Mesothelial cell of epicardium (in vitro differentiated cells): ENCODE results near the gene UMOD. TPM values are rescaled to one million over a fixed set of nuclear protein-coding genes. Genes with fewer than 3 reads are reported as not detected.
A peak's percentile ranks its signal among the peaks of the same experiment; 100 is the strongest.

Experiments
- DNase-seq, 2 experiments: peaks; one replicate each; pipeline ENCODE4 v3.0.0; 2021; ENCODE audit warnings: low spot score in 2 of 2; ENCODE audit not compliant: unreplicated experiment in 2 of 2
- H3K27ac Mint-ChIP-seq: 2 replicates; pipeline ENCODE4 v1.8.0; 2021; ENCODE audit warnings: mixed read lengths
- H3K27me3 Mint-ChIP-seq: 2 replicates; pipeline ENCODE4 v1.8.0; 2021; ENCODE audit warnings: low read depth, mixed read lengths
- H3K36me3 Mint-ChIP-seq: 2 replicates; pipeline ENCODE4 v1.8.0; 2021; ENCODE audit warnings: mixed read lengths
- H3K4me1 Mint-ChIP-seq: 2 replicates; pipeline ENCODE4 v1.8.0; 2021; ENCODE audit warnings: mixed read lengths
- H3K4me3 Mint-ChIP-seq: 2 replicates; pipeline ENCODE4 v1.8.0; 2021; ENCODE audit warnings: mild to moderate bottlenecking, moderate library complexity, mixed read lengths
- H3K9me3 Mint-ChIP-seq: 2 replicates; pipeline ENCODE4 v1.8.0; 2021; ENCODE audit warnings: mixed read lengths
- CTCF ChIP-seq: fragments of 200-600 bp; sonication (generic); IDR thresholded peaks from one replicate; pipeline ENCODE4 v1.5.0; 2021; ENCODE audit warnings: antibody characterized with exemption; ENCODE audit not compliant: unreplicated experiment
- total RNA-seq: library from RNA; stranded (reverse); gene quantifications from 3 replicates; pipeline ENCODE4 v1.2.1, GENCODE V29; 2021

Gene UMOD
- total RNA-seq, 1 donor from 2014 or later: not detected

DNA sequence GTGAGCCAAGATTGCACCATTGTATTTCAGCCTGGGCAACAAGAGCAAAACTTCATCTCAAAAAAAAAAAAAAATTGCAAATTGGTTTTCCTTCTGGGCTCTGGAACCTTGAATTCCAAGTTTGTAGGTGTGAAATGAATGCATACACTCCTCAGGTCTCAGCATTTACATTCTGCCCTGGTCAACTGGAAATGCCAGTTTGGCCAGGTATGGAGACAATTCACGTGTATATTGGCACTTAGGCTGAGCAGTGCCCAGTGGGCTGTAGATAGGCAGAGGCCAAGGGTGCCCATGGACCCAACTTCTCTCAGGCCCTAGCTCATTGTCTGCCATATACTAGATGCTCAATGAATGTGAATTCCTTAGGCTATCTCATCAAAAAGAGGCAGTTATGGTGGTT lies 36.3 kb upstream of the UMOD start:
- Mint-ChIP-seq H3K9me3 (no peaks in the 10 kb centered on the region), H3K36me3 (no peaks in the 10 kb centered on the region), H3K27me3 (peaks cover 24% of the 10 kb centered on the region), H3K4me3 (no peak overlapping the region), H3K4me1 (no peaks in the 10 kb centered on the region), H3K27ac (no peak overlapping the region)
- TF ChIP-seq CTCF: no peak
- no peak for DNase-seq

GRCh38 chr16:20387978-20388377 lies 35.5 kb upstream of the UMOD start:
- H3K27ac Mint-ChIP-seq: no peak overlapping the region
- no peaks in the 10 kb centered on the region for H3K36me3 Mint-ChIP-seq
- no peaks in the 10 kb centered on the region for H3K4me1 Mint-ChIP-seq
- peaks cover 24% of the 10 kb centered on the region for H3K27me3 Mint-ChIP-seq
- TF ChIP-seq CTCF: no peak
- no peak for DNase-seq
- H3K9me3 Mint-ChIP-seq: no peaks in the 10 kb centered on the region
- no peak overlapping the region for H3K4me3 Mint-ChIP-seq

- Mint-ChIP-seq H3K9me3 (no peaks in the 10 kb centered on the region), H3K27ac (no peak overlapping the region), H3K4me1 (no peaks in the 10 kb centered on the region), H3K36me3 (no peaks in the 10 kb centered on the region), H3K4me3 (no peak overlapping the region), H3K27me3 (peaks cover 24% of the 10 kb centered on the region)
- TF ChIP-seq CTCF: peak; percentile 91
- DNase-seq: peak; percentile 54 to 77
Observed at GRCh38 chr16:20385844-20386832, 33.6 kb upstream of the UMOD start.

- Mint-ChIP-seq H3K36me3 (no peaks in the 10 kb centered on the region), H3K27ac (no peak overlapping the region), H3K27me3 (peaks cover 38% of the 10 kb centered on the region), H3K4me3 (no peak overlapping the region), H3K9me3 (no peaks in the 10 kb centered on the region), H3K4me1 (no peaks in the 10 kb centered on the region)
- DNase-seq: peak in 1 of 2 experiments; percentile 71
- TF ChIP-seq CTCF: peak; percentile 65
Observed at GRCh38 chr16:20383106-20384029, 30.9 kb upstream of the UMOD start.

- Mint-ChIP-seq H3K36me3 (no peaks in the 10 kb centered on the region), H3K4me3 (no peak overlapping the region)
Observed at GRCh38 chr16:20382202-20382948, 29.9 kb upstream of the UMOD start.

More at GRCh38 chr16:20382202-20382948, 29.9 kb upstream of the UMOD start:
- Mint-ChIP-seq H3K27me3 (peaks cover 33% of the 10 kb centered on the region), H3K9me3 (no peaks in the 10 kb centered on the region), H3K4me1 (no peaks in the 10 kb centered on the region), H3K27ac (no peak overlapping the region)
- TF ChIP-seq CTCF: no peak
- no peak for DNase-seq
